Activated T-cell treated with anti-CD3 and anti-CD28 coated beads for 24 hours (primary cell): ENCODE results near the gene LIMS2.

Experiments
- DNase-seq: peaks from one replicate; pipeline ENCODE4 v3.0.0-alpha.2; 2020; ENCODE audit warnings: low read depth

Gene LIMS2

DNA sequence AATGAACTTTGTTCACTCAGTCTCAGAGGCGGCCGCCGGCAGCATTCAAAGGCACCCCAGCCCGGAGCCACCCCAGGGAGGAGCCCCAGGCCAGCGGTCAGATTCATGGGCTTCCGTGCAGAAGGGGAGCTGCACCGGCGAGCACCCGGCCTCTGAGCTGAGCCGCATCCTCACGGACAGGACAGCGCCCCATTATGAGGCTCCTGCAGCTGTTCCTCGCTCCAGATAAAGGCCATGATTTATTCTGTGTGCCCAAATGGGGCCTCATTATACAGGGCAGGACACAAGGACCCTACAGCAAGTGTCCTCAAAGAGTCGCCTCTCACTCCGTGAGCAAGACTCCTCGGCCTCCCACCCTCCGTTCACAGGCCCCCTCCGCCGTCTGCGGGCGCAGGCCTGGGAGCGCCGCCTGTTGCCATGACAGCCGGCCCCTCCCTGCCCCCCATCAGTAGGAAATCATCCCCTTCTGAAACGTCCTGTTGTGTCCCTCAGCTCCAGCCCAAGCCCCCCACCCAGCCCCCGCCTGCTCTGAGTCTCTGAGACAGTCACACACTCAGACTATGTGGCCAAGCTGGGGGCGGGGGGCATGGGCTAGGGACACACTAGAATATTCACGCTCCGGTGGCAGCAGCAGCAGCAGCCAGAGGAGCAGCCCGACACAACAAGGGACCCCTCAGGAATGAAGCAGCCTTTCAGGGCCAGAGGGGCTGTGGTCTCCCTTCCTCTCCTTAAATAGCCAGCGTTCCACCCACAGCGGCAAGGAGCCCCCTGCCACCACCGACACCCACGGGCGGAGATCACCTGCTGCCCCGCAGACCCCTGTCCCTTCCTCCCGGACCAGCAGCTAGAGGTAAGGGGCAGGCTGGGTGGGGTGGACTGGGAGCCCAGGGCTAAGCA lies 29.7 kb downstream of the LIMS2 start, which contains the start of gene GPR17:
Gene GPR17, plus strand, starts transcription at position 759 of the 897 bp plus-strand sequence. CDS start 4,583 bp downstream, outside the sequence.
- no peak for DNase-seq

DNA sequence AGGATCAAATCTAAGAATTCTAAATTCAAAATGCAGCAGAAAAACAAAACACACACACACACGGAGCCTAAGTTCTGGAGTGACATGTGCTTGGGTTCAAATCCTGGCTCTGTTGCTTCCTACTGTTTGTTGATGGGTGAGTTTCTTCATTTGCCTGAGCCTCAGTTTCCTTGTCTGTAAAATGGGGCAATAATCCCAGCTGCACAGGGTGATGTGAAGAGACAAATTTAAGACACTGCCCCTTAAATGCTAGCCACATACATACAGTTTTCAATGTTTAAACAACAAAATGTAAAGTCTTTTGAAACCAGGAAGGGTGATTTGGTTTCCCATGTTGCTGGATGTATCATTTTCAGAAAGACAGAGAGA lies 30.3 kb downstream of the LIMS2 start:
- no peak for DNase-seq

DNA sequence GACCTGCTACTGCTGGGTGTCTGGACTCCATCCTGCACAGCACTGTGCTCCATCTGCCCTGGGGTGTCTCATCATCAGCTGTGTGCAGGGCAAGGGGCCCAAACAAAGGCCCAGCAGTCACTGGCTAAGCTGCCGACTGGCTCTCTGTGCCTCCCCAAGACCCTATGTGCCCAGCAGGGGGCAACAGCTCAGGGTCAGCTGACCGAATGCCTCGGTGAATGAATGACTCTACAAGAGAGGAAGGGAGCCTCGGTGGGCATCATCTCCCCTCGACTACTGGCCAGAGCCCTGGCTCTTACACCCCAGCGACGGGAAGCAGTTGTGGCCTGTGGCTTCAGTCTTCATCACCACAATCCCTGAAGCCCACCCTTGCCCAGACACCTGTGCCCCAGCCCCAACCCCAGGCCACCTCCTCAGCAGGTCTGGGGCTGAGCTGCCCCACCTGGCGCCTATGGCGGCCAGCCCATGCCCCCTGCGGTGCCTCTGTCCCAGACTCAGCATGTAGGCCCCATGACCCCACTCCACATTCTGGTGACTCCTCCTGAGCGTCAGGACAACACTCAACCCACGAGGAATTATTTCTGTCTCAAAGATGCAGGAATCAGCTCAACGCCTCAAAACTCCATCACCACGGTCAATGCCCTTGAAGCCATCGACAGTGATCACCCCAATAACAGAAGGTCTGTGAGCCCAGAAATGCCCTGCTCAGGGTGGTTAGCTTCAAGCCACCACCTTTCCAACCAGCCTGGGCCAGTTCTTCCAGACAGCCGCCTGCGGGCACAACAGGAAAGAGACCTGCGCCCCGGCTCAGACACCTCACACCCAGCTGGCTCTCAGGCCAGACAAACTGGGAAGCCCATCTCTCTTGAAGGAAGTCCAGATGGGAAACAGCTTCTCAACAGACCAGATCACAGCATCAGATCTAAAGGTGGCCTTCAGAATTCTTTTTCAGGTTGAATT lies 31.0 kb downstream of the LIMS2 start:
- no peak for DNase-seq

DNA sequence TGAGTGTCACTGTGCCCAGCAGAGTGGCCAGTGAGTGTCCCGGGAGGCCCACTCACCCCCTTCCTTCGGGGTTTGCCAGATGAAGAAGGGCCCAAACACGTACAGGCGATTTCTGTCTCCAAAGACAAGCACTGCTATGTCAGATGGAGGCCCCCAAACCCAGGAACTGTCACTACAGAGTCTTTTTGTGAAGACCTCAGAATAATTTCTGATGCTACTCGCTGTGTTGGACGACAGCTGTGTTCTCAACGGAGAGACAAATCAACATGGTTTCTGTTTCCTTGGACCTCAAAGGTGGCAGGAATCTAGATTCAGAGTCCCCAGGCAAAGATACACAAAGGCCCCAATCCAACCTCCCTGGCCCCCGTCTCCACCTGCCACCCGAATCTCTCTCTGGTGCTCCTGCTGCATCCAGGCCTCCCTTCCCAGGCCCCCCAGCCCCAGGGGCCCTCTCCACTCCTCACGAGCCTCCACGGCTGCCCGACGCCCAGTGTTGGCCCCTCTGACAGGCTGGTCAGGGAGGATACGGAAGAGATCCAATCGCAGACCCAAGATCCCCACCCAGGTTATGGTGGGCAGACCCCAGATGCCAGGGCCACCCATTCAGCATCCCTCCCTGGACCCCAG lies 31.8 kb downstream of the LIMS2 start:
- DNase-seq = no peak

DNA sequence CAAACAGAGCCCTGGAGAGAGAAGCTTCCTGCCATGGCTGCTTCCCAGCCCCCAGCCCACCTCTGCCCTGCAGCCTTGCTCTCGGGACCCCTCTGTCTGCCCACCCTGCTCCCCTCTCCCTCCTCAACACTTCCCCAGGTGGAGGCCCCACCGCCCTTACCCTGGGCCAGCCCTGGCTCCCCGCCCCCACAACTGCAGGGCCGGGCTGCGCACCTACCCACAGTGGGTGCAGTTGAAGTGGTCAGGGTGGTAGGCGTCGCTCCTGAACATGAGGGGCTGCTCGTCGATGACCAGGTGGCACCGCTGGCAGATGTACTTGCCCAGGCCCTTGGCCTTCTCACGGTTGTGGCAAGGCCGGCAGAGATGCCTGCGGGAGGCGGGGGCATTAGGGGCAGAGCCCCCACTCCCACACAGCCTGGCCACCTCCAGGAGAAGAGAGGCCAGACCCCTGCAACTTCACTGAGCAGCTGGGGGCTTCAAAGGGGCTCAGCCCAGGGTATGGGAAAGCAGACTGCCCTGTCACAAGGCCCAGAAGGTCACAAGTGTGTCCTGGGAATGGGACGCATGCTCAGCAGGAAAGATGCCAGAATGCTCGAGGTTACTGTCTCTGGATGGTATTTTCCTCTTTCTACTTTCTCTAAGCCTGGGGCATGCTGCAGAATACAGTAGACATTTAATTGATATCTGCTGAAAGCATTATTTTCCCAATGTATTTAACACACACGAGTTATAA lies 32.5 kb downstream of the LIMS2 start:
- no peak for DNase-seq

DNA sequence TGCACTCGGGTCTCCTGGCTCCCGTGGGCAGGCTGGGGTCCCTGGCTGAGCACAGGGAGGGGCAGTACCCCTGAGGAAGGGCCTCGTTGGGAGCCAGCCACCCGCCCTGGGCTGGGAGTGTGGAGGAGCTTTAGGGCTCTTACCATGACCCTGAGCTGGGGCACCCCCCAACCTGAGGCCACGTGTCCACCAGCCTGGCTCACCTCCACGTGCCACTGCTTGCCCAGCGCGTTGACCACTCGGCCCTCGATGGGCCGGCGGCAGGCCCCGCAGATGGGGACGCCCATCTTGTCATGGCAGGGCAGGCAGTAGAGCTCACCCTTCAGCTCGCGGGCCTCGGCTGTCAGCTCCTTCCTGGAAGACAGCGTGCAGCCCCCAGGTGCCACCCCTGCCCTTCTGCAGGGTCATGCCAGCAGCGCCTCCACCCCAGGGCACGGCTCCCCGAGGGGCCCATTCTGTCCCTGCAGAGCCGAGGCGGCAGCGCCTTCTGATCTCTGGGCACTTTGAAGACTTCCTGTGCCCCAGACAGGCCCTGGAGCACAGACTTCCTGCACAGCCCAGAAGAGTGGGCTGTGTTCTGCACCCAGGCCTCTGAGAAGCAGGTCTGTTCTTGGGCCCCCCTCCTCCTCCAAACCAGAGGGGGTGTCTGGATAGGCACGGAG lies 33.4 kb downstream of the LIMS2 start:
- DNase-seq = no peak

DNA sequence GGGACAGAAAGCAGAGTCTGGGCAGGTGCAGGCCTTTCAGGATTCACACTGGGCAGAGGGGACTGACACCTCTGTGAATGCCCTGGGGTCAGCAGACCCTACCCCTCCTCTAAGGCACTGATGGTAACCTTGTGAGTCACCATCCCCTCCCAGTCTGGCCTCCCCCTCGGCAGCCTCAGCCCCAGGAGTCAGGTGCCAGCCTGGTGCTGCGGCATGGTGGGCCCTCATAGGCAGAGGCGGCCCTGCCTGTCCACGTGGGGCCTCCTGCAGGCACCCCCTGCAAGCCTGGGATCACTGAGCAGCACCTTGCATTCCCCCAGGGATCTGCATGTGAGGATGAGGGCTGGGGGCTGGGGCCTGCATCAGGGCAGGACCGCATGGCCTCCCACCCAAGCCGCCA lies 34.2 kb downstream of the LIMS2 start:
- DNase-seq = no peak

DNA sequence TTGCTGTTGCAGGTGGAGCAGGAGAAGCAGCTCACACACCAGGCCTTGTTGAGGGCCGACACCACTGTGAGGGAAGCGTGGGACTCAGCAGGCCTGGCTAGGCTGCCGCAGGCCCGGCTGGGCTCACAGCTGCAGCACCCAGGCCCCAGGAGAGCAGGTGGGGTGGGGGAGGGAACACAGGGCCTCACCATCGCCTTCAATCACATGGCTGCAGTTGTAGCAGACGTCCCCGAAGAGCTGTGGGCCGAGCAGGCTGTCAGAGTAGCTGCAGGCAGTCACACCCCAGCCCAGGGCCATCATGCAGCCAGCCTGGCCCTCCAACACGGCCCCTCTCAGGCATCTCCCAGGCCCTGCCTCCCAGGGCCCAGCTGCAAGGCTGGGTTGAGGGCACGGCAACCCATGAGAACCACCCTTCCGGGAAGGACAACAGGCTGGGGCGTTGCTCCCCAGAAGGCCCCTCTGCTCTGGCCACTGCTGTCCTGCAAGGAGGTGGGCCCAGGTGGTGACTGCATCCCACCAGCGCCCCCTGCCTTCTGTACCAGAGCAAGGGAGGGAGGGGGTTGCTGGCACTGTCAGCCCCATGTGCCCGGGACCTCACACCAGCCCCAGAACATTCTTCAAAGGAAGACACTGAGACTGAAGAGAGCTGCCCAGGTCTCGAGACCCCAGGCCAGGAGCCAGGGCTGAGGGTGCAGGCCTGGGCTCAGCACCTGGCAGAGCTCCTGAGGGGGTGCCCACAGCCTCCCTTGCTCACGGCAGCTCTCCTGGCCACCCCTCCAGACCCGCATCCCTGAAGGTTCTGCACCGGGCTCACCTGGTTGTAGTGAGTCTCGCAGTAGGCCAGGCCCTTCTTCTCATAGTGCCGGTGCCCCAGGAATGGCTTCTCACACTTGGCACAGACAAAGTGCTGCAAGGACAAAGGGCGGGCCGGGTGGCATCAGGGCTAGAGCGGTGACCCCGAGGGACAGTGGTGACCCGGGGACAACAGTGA lies 35.0 kb downstream of the LIMS2 start:
- no peak for DNase-seq

DNA sequence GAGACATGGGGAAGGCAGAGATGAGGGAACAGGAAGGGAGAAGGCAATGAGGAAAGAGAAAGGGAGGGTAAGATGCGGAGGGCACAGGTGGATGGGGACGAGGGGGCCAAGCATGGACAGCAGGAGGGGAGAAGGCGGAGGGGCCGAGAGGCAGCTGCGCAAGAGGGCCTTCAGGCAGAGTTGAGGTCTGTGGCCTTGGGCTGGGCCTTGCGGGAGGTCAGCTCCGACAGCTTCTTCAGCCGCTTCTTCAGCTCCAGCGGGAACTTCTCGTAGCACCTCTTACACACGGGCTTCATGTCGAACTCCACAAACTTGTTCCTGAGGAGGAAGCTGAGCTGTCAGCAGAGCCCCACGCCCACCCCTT lies 36.2 kb downstream of the LIMS2 start:
- no peak for DNase-seq

DNA sequence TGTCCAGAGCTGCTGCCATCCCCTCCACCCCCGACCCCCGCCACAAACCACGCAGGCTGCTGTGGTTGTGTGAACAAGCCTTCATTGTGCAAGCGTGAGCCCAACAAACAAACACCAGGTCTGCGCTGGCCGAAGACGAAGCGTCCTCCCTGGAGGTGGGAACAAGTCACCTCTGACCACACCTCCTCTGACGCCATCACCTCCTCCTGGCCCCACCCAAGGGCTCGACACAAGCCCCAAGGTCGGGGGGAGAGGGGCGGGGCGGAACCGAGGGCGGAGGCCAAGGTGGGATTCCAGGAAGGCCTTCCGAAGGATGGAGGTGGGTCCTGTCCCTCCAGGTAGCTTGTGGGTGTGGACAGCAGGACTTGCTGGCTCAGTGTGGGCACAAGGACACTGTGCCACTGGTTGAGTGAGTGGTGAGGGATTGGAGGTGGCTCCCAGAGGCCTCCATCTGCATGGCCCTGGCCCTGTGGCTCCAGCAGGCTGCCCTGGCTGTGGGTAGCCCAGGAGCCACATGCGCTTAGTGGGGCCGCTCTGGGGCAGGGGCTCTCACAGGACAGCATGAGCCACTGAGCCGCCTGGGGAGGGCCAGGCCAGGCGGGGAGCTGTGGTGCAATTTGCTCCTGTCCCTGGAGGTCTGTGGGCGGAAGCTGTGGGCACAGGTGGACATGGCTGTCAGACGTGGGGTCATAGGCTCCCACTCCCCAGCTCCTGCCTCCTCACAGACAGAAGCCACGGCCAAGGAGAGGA lies 36.8 kb downstream of the LIMS2 start:
- DNase-seq = no peak

DNA sequence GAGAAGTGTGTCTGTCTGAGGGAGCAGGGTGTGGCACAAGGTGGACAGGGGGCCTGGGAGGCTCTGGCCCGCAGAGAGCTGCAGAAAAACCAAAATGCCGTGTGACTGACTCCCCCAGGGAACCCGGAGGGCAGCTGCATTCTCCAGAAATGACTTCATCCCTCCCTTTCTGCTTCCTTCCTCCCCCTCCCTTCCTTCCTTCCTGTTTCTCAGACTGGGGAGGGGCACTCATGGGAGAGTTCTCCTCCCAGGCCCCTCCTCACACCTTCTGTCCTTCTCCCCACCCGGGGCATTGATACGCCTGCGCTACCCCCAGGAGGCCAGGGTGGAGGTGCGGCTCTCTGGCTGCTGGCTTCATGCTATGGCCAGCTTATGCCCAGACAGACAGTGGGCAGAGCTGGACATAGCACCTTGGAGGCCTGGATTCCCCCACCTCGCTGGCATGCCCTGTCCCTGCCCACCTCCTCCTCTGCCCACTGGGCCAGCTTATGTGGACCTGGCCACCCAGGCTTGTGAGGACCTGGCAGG lies 37.5 kb downstream of the LIMS2 start:
- DNase-seq = no peak

DNA sequence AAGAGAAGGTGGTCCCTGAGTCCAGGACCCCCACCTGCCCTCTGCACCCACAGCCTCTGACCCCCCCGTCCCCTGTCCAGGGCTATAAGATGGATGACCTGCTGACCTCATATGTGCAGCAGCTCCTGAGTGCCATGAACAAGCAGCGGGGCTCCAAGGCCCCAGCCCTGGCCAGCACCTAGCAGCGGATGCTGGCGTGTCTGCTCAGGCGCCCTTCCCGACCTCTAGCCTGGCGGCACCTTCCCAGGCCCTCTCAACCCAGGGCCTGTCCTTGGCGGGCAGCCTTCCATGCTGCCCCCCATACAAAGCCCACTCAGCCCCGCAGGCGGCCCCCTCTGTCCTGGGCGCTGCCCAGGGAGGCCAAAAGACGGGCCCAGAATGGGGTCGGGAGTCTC lies 38.1 kb downstream of the LIMS2 start:
- DNase-seq = no peak

DNA sequence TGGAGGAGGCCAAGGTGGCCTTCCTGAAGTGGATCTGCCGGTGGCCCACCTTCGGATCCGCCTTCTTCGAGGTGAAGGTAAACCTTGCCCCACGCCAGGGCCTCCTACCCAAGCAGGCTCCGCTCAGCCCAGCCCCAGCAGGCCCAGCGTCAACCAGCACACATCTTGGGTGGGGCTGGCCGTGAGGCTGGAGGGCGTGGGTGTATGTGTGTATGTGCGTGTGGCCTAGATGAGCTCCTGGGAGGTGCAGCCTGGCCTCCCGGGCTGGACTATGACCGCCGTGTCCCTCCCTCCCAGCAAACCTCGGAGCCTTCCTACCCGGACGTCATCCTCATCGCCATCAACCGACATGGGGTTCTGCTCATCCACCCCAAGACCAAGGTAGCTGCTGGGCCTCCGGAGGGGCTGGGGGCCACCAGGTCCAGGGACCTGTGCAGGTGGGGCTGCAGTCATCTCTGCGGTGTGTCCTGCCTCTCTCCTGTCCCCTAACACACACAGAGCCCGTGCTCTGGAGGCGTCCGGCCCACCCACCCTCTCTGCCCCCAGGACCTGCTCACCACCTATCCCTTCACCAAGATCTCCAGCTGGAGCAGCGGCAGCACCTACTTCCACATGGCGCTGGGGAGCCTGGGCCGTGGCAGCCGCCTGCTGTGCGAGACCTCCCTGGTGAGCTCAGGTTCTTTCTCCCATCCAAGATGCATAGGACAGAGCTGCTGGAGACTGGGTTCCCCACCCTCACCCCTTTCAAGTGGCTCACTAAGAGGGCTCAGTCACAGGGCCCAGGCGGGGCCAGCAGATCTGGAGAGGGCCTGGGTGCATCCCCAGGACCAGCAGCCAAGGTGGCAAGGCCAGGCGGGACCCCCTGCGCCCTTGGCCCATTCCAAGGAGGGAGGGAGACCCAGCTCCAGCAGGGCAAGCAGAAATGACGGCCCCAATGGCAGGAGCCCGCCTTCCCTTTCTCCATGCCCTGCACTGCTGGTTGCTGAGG lies 38.8 kb downstream of the LIMS2 start:
- no peak for DNase-seq

DNA sequence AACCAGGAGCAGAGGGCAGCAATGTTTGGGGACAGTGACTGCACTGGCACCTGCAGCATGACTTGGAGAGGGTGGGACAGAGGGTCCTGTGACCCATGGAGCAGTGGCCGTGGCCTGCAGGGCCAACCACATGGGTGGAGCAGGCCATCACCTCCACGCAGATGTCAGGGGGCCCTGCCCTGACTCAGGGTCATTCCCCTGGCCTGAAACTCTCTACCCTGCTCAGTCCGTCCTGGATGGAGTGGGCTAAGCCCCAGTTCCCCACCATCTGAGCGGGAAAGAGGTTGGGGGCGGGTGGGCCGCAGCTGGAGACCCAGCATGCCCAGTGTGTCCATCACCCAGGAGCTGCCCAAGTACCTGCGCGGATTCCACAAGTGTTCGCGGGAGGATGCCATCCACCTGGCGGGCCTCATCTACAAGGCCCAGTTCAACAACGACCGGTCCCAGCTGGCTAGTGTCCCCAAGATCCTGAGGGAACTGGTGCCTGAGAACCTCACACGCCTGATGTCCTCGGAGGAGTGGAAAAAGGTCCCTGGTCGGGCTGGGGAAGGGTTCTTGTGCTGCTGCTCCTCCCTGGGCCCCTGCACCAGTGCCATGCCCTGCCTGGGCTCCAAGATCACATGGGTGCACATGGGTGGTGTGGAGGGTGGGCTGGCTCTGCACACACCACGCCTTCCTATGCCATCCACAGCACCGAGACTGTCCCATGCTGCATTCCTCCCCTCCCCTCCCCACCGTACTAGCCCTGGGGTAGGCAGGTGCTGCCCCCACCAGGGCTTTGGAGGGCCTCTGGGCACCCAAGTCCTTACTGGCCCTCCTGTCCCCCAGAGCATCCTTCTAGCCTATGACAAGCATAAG lies 39.7 kb downstream of the LIMS2 start:
- DNase-seq = no peak

DNA sequence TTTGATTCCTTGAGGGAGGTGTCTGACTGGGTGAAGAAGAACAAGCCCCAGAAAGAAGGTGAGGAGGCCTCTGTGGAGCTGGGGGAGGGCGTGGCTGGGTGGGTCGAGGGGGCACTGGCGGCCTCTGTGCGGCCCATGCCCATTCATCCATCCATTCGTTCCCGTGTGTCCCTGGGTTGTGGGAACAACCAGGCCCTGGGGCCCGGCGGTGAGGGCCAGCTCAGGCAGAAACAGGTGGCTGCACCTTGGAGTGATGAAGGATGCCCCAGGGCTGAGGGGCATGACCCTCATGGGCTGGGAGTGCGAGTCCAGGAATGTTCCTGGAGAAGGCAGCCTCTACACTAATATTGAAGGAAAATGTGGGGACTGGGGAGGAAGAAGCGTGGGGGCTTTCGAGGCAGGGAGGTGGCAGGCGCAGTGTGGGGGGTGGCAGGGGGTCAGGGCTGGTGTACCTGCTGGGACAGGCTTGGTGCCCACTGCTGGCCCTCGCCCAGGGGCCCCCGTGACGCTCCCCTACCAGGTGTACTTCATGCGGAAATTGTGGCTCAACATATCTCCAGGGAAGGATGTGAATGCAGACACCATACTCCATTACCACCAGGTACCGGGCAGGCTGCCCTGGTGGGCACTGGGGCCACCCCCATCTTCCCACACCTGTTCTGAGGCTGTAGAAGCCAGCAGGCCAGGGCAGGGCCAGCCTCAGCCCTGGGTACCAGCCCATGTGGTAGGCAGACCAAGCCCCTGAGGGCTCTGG lies 40.5 kb downstream of the LIMS2 start:
- DNase-seq = no peak

DNA sequence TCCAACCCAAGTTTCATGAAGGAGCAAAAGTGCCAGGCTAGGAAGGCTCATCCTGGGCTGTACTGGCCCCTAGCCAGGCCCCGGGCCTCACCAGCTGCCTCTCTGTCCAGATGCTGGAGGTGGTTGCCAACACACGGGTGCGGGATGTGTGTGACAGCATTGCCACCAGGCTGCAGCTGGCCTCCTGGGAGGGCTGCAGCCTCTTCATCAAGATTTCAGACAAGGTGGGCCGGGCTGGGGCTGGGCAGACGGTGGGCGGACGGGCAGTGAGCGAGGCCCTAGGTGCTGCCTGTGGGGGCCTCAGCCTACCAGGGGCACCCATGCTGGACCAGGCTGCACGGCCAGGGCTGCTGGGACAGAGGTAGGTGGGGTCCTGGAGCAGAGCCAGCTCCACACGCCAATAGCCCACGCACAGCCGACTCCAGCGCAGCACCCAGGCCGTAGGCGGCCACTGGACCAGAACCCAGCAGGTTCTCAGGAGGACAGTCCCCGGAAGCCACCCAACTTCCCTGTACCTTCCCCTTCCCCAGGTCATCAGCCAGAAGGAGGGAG lies 41.2 kb downstream of the LIMS2 start:
- DNase-seq = no peak
